Skeletal muscle tissue (tissue), 4 donors: ENCODE measurements around the gene SLC35G3. TPM values are rescaled to one million over a fixed set of nuclear protein-coding genes. Genes with fewer than 3 reads are reported as not detected.
"Not testable (repeated sequence)": the region's sequence is repeated elsewhere in the genome, so short reads cannot be mapped to it uniquely, and the experiment has no call there.

ENCODE experiments used
- H3K27ac ChIP-seq: one replicate; pipeline ENCODE4 v1.7.0; 2013; ENCODE audit warnings: mild to moderate bottlenecking, low read depth, low read length, inconsistent platforms
- H3K27me3 ChIP-seq, 3 donors: one replicate each; pipeline ENCODE4 v1.7.0; 2013; ENCODE audit warnings: low read length in 3 of 3; ENCODE audit not compliant: control insufficient read depth in 3 of 3, insufficient read depth in 3 of 3
- H3K36me3 ChIP-seq, 3 donors: one replicate each; pipeline ENCODE4 v1.7.0; 2013; ENCODE audit warnings: low read length in 3 of 3; ENCODE audit not compliant: control insufficient read depth in 3 of 3, insufficient read depth in 3 of 3
- H3K4me1 ChIP-seq, 3 donors: one replicate each; pipeline ENCODE4 v1.7.0; 2013; ENCODE audit warnings: low read length in 3 of 3, mild to moderate bottlenecking in 3 of 3; ENCODE audit not compliant: control insufficient read depth in 3 of 3, insufficient read depth in 3 of 3
- H3K4me3 ChIP-seq, 3 donors: one replicate each; pipeline ENCODE4 v1.7.0; 2013; ENCODE audit warnings: low read length in 3 of 3
- H3K9ac ChIP-seq, 3 donors: one replicate each; pipeline ENCODE4 v1.7.0; 2013; ENCODE audit warnings: low read length in 3 of 3, mild to moderate bottlenecking in 3 of 3, moderate library complexity in 2 of 3, low read depth in 1 of 3
- H3K9me3 ChIP-seq, 3 donors: one replicate each; pipeline ENCODE4 v1.7.0; 2013; ENCODE audit warnings: low read length in 3 of 3; ENCODE audit not compliant: control insufficient read depth in 3 of 3
- total RNA-seq: library from RNA; depleted of rRNA; stranded (reverse); fragments of >200 nt; gene quantifications from one replicate; pipeline ENCODE4 v1.2.3, GENCODE V29; 2014
- donor health status: Osteomylitis.

SLC35G3 gene
- not detected for total RNA-seq

- not testable (repeated sequence) for H3K9me3 ChIP-seq, H3K9ac ChIP-seq, H3K4me3 ChIP-seq, H3K27ac ChIP-seq, H3K4me1 ChIP-seq, H3K36me3 ChIP-seq, H3K27me3 ChIP-seq
Observed at GRCh38 chr17:35194001-35194400, at the start of gene SLC35G3. Gene SLC35G3, minus strand, starts transcription at chr17:35194393. Its CDS starts 86 bp downstream, at chr17:35194307.

- no peaks in the 10 kb centered on the region for H3K9me3 ChIP-seq
- peaks cover 0 to 6% (median 2%) of the 10 kb centered on the region in 3 donors for H3K36me3 ChIP-seq
- peak overlapping the region; percentile 85 to 95 (median 95) for H3K9ac ChIP-seq
- H3K27ac ChIP-seq, result peak overlapping the region; percentile 98
- no peaks in the 10 kb centered on the region for H3K27me3 ChIP-seq
- H3K4me3 ChIP-seq, result peak overlapping the region; percentile 91 to 93 (median 91)
- H3K4me1 ChIP-seq, result peaks cover 25 to 50% (median 36%) of the 10 kb centered on the region in 3 donors
Observed at GRCh38 chr17:35243561-35244340, 49.6 kb upstream of the SLC35G3 start.

GRCh38 chr17:35242805-35243560, 48.8 kb upstream of the SLC35G3 start, which contains the start of gene SLFN5:
Gene SLFN5, plus strand, starts transcription at chr17:35243072. Its CDS starts 15,619 bp downstream, at chr17:35258691.
- peak within 1 kb of the TSS; percentile 85 to 95 (median 95) for H3K9ac ChIP-seq
- H3K4me1 ChIP-seq, result peaks cover 25 to 50% (median 36%) of the 10 kb centered on the region in 3 donors
- peaks cover 0 to 6% (median 2%) of the 10 kb centered on the region in 3 donors for H3K36me3 ChIP-seq
- no peaks in the 10 kb centered on the region for H3K9me3 ChIP-seq
- H3K27ac ChIP-seq, result peak within 1 kb of the TSS; percentile 98
- no peaks in the 10 kb centered on the region for H3K27me3 ChIP-seq
- H3K4me3 ChIP-seq, result peak within 1 kb of the TSS; percentile 91 to 93 (median 91)

- peak overlapping the region; percentile 85 to 95 (median 95) for H3K9ac ChIP-seq
- peak overlapping the region; percentile 98 for H3K27ac ChIP-seq
- peaks cover 25 to 45% (median 36%) of the 10 kb centered on the region in 3 donors for H3K4me1 ChIP-seq
- H3K36me3 ChIP-seq, result peaks cover 0 to under 1% (median 0%) of the 10 kb centered on the region in 3 donors
- no peaks in the 10 kb centered on the region for H3K9me3 ChIP-seq
- H3K27me3 ChIP-seq, result no peaks in the 10 kb centered on the region
- H3K4me3 ChIP-seq, result peak overlapping the region; percentile 91 to 93 (median 91)
Observed at GRCh38 chr17:35242158-35242804, 48.1 kb upstream of the SLC35G3 start.

- Histone ChIP-seq H3K36me3 (no peaks in the 10 kb centered on the region), H3K27me3 (no peaks in the 10 kb centered on the region), H3K27ac (peak overlapping the region; percentile 98), H3K9ac (peak overlapping the region; percentile 85 to 95 (median 95)), H3K9me3 (no peaks in the 10 kb centered on the region), H3K4me3 (peak overlapping the region; percentile 91 to 93 (median 91)), H3K4me1 (peaks cover 25 to 40% (median 36%) of the 10 kb centered on the region in 3 donors)
Observed at GRCh38 chr17:35241520-35241919, 47.3 kb upstream of the SLC35G3 start.

- Histone ChIP-seq H3K36me3 (no peaks in the 10 kb centered on the region), H3K27me3 (no peaks in the 10 kb centered on the region), H3K4me1 (peaks cover 25 to 40% (median 35%) of the 10 kb centered on the region in 3 donors), H3K4me3 (peak overlapping the region in 2 of 3 donors; percentile 43 to 91), H3K9ac (no peak overlapping the region), H3K27ac (no peak overlapping the region), H3K9me3 (no peaks in the 10 kb centered on the region)
Observed at GRCh38 chr17:35240861-35241260, 46.7 kb upstream of the SLC35G3 start.

- Histone ChIP-seq H3K9me3 (no peaks in the 10 kb centered on the region), H3K27ac (no peak overlapping the region), H3K4me3 (no peak overlapping the region), H3K27me3 (no peaks in the 10 kb centered on the region), H3K36me3 (no peaks in the 10 kb centered on the region), H3K4me1 (peaks cover 23 to 37% (median 25%) of the 10 kb centered on the region in 3 donors), H3K9ac (no peak overlapping the region)
Observed at GRCh38 chr17:35239823-35240222, 45.6 kb upstream of the SLC35G3 start.

- H3K36me3 ChIP-seq, result no peaks in the 10 kb centered on the region
- H3K4me1 ChIP-seq, result peaks cover 14 to 28% (median 15%) of the 10 kb centered on the region in 3 donors
- H3K4me3 ChIP-seq, result no peak overlapping the region
- H3K27ac ChIP-seq, result no peak overlapping the region
- H3K9ac ChIP-seq, result no peak overlapping the region
- H3K9me3 ChIP-seq, result no peaks in the 10 kb centered on the region
- H3K27me3 ChIP-seq, result no peaks in the 10 kb centered on the region
Observed at GRCh38 chr17:35238821-35239220, 44.6 kb upstream of the SLC35G3 start.

- H3K4me3 ChIP-seq, result no peak overlapping the region
- H3K9me3 ChIP-seq, result no peaks in the 10 kb centered on the region
- no peaks in the 10 kb centered on the region for H3K36me3 ChIP-seq
- H3K4me1 ChIP-seq, result peaks cover 4 to 15% (median 8%) of the 10 kb centered on the region in 3 donors
- H3K9ac ChIP-seq, result no peak overlapping the region
- H3K27me3 ChIP-seq, result no peaks in the 10 kb centered on the region
- no peak overlapping the region for H3K27ac ChIP-seq
Observed at GRCh38 chr17:35236821-35237220, 42.6 kb upstream of the SLC35G3 start.
